ENCODE results near the gene ZNF106. TPM values are rescaled to one million over a fixed set of nuclear protein-coding genes. Genes with fewer than 3 reads are reported as not detected.
A peak's percentile ranks its signal among the peaks of the same experiment; 100 is the strongest.

The ZNF106 gene
- total RNA-seq, 6 experiments from 2014 or later, result 17.5 to 24.5 (median 20.0) TPM

DNA sequence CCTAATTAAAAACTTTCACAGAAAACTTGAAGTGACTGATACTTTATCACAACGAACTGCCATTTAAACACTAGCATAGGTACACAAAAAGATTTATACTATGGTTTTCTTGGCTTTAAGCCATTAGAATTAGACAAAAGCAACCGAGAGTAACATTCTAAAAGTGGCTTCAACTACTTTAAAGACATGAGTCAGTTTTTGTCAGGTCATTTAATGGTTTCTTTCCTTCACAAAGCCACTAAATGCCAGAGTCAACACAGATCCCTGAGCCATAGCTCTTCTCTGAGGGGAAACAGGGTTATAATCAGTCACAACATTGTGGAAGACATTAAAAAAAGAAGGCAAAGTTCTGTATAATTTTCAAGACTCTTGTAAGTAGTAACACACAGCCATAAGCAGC is 77.0 kb downstream of the ZNF106 start:
- ATAC-seq (no peak), DNase-seq (no peak)
- intact Hi-C loops (cut with DNase I), result no loop called here
- Histone ChIP-seq H3K27me3 (no peaks in the 10 kb centered on the region), H3K9me3 (no peaks in the 10 kb centered on the region), H3K36me3 (peaks cover 0 to 51% (median 19%) of the 10 kb centered on the region in 4 donors), H3K4me1 (peaks cover 0 to 11% (median 2%) of the 10 kb centered on the region in 4 donors), H3K4me3 (no peak overlapping the region), H3K27ac (no peak overlapping the region)
- WGBS (ENCODE audit: insufficient coverage, low coverage, low lambda C conversion rate, missing lambda C conversion rate), result 69% methylated on average over 2 of the region's 2 CpGs
- TF ChIP-seq POLR2A (IDR thresholded peaks at IDR 0.05), result no peak
- TF ChIP-seq, protein P1, sequence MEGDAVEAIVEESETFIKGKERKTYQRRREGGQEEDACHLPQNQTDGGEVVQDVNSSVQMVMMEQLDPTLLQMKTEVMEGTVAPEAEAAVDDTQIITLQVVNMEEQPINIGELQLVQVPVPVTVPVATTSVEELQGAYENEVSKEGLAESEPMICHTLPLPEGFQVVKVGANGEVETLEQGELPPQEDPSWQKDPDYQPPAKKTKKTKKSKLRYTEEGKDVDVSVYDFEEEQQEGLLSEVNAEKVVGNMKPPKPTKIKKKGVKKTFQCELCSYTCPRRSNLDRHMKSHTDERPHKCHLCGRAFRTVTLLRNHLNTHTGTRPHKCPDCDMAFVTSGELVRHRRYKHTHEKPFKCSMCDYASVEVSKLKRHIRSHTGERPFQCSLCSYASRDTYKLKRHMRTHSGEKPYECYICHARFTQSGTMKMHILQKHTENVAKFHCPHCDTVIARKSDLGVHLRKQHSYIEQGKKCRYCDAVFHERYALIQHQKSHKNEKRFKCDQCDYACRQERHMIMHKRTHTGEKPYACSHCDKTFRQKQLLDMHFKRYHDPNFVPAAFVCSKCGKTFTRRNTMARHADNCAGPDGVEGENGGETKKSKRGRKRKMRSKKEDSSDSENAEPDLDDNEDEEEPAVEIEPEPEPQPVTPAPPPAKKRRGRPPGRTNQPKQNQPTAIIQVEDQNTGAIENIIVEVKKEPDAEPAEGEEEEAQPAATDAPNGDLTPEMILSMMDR (IDR thresholded peaks at IDR 0.05), result no peak

DNA sequence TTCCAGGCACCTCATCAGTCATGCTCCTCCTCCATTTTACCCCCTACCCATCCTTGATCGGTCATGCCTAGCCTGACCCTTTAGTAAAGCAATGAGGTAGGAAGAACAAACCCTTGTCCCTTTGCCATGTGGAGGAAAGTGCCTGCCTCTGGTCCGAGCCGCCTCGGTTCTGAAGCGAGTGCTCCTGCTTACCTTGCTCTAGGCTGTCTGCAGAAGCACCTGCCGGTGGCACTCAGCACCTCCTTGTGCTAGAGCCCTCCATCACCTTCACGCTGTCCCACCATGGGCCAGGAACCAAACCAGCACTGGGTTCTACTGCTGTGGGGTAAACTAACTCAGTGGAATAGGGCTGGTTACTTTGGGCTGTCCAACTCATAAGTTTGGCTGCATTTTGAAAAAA is 79.1 kb downstream of the ZNF106 start:
- WGBS (ENCODE audit: insufficient coverage, low coverage, low lambda C conversion rate, missing lambda C conversion rate), result 86% methylated on average over 1 of the region's 7 CpGs
- ATAC-seq (no peak), DNase-seq (no peak)
- Histone ChIP-seq H3K27me3 (no peaks in the 10 kb centered on the region), H3K36me3 (peaks cover 0 to 40% (median 16%) of the 10 kb centered on the region in 4 donors), H3K9me3 (no peaks in the 10 kb centered on the region), H3K27ac (no peak overlapping the region), H3K4me3 (no peak overlapping the region), H3K4me1 (peaks cover 0 to 15% (median 2%) of the 10 kb centered on the region in 4 donors)
- TF ChIP-seq, protein P1 (IDR thresholded peaks at IDR 0.05), result no peak
- TF ChIP-seq POLR2A (IDR thresholded peaks at IDR 0.05), result no peak
- intact Hi-C loops (cut with DNase I), result no loop called here

DNA sequence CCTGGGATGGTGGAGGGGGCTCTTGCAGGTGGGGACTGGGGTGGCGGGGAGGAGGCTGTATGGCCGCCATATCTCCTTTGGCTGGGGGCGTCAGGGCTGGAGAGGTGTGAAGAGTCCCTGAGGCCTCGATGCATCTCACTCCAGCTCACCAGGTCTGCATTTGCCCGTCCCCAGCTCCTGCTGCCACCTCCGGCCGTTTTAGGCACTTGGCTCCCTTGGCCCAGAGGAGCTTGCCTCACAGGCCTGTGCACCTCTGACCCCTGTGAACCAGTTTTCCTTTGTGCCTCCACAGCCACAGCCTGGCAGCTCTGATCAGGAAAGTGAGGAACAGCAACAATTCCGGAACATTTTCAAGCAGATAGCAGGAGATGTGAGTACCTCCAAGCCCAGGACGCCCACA is 81.9 kb downstream of the ZNF106 start:
- H3K27ac ChIP-seq, result peak overlapping the region in 1 of 3 donors; percentile 74
- no peaks in the 10 kb centered on the region for H3K9me3 ChIP-seq
- intact Hi-C loops (cut with DNase I), result no loop called here
- ATAC-seq, result peak; percentile 67 to 82 (median 78)
- peaks cover 0 to 15% (median 4%) of the 10 kb centered on the region in 4 donors for H3K36me3 ChIP-seq
- no peak overlapping the region for H3K4me3 ChIP-seq
- DNase-seq, result peak; percentile 53 to 87 (median 84)
- 51% methylated on average over 2 of the region's 9 CpGs for WGBS (ENCODE audit: insufficient coverage, low coverage, low lambda C conversion rate, missing lambda C conversion rate)
- no peak for TF ChIP-seq POLR2A (IDR thresholded peaks at IDR 0.05)
- TF ChIP-seq, protein P1 (IDR thresholded peaks at IDR 0.05), result peak in 3 of 4 donors; percentile 21 to 36 (median 34)
- no peaks in the 10 kb centered on the region for H3K27me3 ChIP-seq
- H3K4me1 ChIP-seq, result peaks cover 0 to 41% (median 6%) of the 10 kb centered on the region in 4 donors

DNA sequence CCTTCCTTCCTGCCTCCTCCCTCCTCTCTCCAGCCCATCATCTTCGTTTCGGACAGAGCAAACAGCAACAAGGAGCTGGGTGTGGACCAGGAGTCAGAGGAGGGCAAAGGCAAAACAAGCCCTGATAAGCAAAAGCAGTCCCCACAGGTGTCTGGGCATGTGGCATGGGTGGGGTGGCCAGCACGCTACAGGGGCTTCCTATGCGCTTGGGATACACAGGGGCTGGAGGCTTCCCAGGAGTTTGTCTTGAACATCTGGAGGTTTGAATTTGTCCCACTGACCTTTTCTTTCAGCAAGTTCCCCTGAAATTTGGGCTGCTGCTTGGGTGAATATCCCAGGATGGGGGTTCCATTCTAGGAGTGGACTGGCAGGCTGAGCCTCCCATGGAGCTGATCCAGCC is 82.8 kb downstream of the ZNF106 start:
- TF ChIP-seq, protein P1 (IDR thresholded peaks at IDR 0.05), result no peak
- no peak for TF ChIP-seq POLR2A (IDR thresholded peaks at IDR 0.05)
- H3K4me1 ChIP-seq, result peaks cover 0 to 43% (median 6%) of the 10 kb centered on the region in 4 donors
- no peak overlapping the region for H3K4me3 ChIP-seq
- DNase-seq, result no peak
- peaks cover 0 to 15% (median 4%) of the 10 kb centered on the region in 4 donors for H3K36me3 ChIP-seq
- WGBS (ENCODE audit: insufficient coverage, low coverage, low lambda C conversion rate, missing lambda C conversion rate), result 73% methylated on average over 3 of the region's 4 CpGs
- ATAC-seq, result no peak
- intact Hi-C loops (cut with DNase I), result no loop called here
- H3K27ac ChIP-seq, result peak overlapping the region in 1 of 3 donors; percentile 74
- H3K27me3 ChIP-seq, result no peaks in the 10 kb centered on the region
- H3K9me3 ChIP-seq, result no peaks in the 10 kb centered on the region

Data from right lobe of liver (tissue), 6 donors.